HepG2 (cell line): ENCODE data around the gene GMEB2. TPM values are rescaled to one million over a fixed set of nuclear protein-coding genes. Genes with fewer than 3 reads are reported as not detected.

Experiments used
- BRD4 ChIP-seq: sonication (generic); formaldehyde crosslinking; IDR thresholded peaks from 2 replicates; pipeline ENCODE4 v1.4.0; 2020; ENCODE audit warnings: missing genetic modification reagents
- CCAR2 ChIP-seq: fragments of 200-400 bp; formaldehyde crosslinking; optimal IDR thresholded peaks from 2 replicates; pipeline ENCODE3; 2018; ENCODE audit warnings: low read depth, mild to moderate bottlenecking, low read length, moderate library complexity
- DDIT3 ChIP-seq: sonication (generic); formaldehyde crosslinking; IDR thresholded peaks from 2 replicates; pipeline ENCODE4 v1.4.0; 2020; ENCODE audit warnings: mild to moderate bottlenecking, missing genetic modification reagents
- EZH2 ChIP-seq: conservative IDR thresholded peaks from 2 replicates; pipeline ENCODE4 v1.6.1; 2012; ENCODE audit warnings: mild to moderate bottlenecking, low read depth, low read length, moderate library complexity
- FUBP1 ChIP-seq: sonication (generic); formaldehyde crosslinking; IDR thresholded peaks from 2 replicates; pipeline ENCODE4 v1.5.1; 2020; ENCODE audit warnings: missing genetic modification reagents, mild to moderate bottlenecking, borderline replicate concordance
- GMEB2 ChIP-seq: IDR thresholded peaks from 2 replicates; pipeline ENCODE4 v1.6.1; 2016; ENCODE audit warnings: missing biosample characterization, missing genetic modification reagents, low read depth
- NBN ChIP-seq: fragments of 450-650 bp; conservative IDR thresholded peaks from 2 replicates; pipeline ENCODE4 v1.6.1; 2017
- NKX3-1 ChIP-seq: sonication (generic); formaldehyde crosslinking; IDR thresholded peaks from 2 replicates; pipeline ENCODE4 v1.5.0; 2020; ENCODE audit warnings: missing genetic modification reagents
- NPAS2 ChIP-seq: sonication (generic); formaldehyde crosslinking; IDR thresholded peaks from 2 replicates; pipeline ENCODE4 v1.8.0; 2022; ENCODE audit warnings: mild to moderate bottlenecking, missing genetic modification reagents, borderline replicate concordance
- NR2C2 ChIP-seq: sonication (generic); formaldehyde crosslinking; IDR thresholded peaks from 2 replicates; pipeline ENCODE4 v1.4.0; 2020; ENCODE audit warnings: missing genetic modification reagents, mild to moderate bottlenecking, moderate library complexity, borderline replicate concordance
- POGZ ChIP-seq: sonication (generic); formaldehyde crosslinking; IDR thresholded peaks from 2 replicates; pipeline ENCODE4 v1.4.0; 2020; ENCODE audit warnings: mild to moderate bottlenecking, missing genetic modification reagents
- SATB2 ChIP-seq: sonication (generic); formaldehyde crosslinking; IDR thresholded peaks from 2 replicates; pipeline ENCODE4 v1.5.0; 2020; ENCODE audit warnings: missing genetic modification reagents
- SIN3A ChIP-seq: IDR thresholded peaks from 2 replicates; pipeline ENCODE4 v1.6.1; 2011; ENCODE audit warnings: low read depth, mild to moderate bottlenecking, control low read depth, low read length, borderline replicate concordance
- SRSF9 ChIP-seq: fragments of 200-400 bp; formaldehyde crosslinking; IDR thresholded peaks from 2 replicates; pipeline ENCODE4 v1.6.1; 2018; ENCODE audit warnings: borderline replicate concordance, mild to moderate bottlenecking, low read depth, low read length; ENCODE audit not compliant: insufficient read depth, poor library complexity, severe bottlenecking
- TBX2 ChIP-seq: sonication (generic); formaldehyde crosslinking; IDR thresholded peaks from 2 replicates; pipeline ENCODE4 v1.5.0; 2020; ENCODE audit warnings: missing genetic modification reagents, mild to moderate bottlenecking, borderline replicate concordance
- YEATS4 ChIP-seq: sonication (generic); formaldehyde crosslinking; IDR thresholded peaks from 2 replicates; pipeline ENCODE4 v1.4.0; 2020; ENCODE audit warnings: missing genetic modification reagents, borderline replicate concordance
- ZFAT ChIP-seq: sonication (generic); formaldehyde crosslinking; conservative IDR thresholded peaks from 2 replicates; pipeline ENCODE4 v1.8.1; 2023; ENCODE audit warnings: missing genetic modification reagents, inconsistent platforms
- ZFP37 ChIP-seq: sonication (generic); formaldehyde crosslinking; IDR thresholded peaks from 2 replicates; pipeline ENCODE4 v1.4.0; 2020; ENCODE audit warnings: missing genetic modification reagents, borderline replicate concordance
- ZNF253 ChIP-seq: sonication (generic); formaldehyde crosslinking; IDR thresholded peaks from 2 replicates; pipeline ENCODE4 v1.8.0; 2022; ENCODE audit warnings: mild to moderate bottlenecking, missing genetic modification reagents, borderline replicate concordance
- ZNF609 ChIP-seq: sonication (generic); formaldehyde crosslinking; IDR thresholded peaks from 2 replicates; pipeline ENCODE4 v1.4.0; 2020; ENCODE audit warnings: mild to moderate bottlenecking, missing genetic modification reagents, borderline replicate concordance
- polyA plus RNA-seq, 8 experiments: library from polyadenylated mRNA; depleted of rRNA in 3 of 8; stranded (reverse) in 7 of 8; unstranded in 1 of 8; fragments of >200 nt; fragmentation: Illumina TruSeq in 4 of 8; extraction: Trizol in 4 of 8; gene quantifications; 2 replicates each; pipeline versions ENCODE4 v1.2.1 to v1.2.3, GENCODE V29; 2011 to 2016; ENCODE audit warnings: low read depth in 4 of 8, missing spikeins in 1 of 8, mixed read lengths in 1 of 8; ENCODE audit not compliant: insufficient read depth in 1 of 8
- total RNA-seq, 5 experiments: library from RNA; depleted of rRNA; stranded (reverse); fragments of >200 nt; fragmentation: Illumina TruSeq; extraction: Trizol; gene quantifications; 2 replicates each; pipeline ENCODE4 v1.2.3, GENCODE V29; 2016; ENCODE audit warnings: low read depth in 1 of 5

GMEB2 gene
- total and polyA plus RNA-seq, 2 of the 13 experiments (the other 11 are each of a cell fraction or from before 2014, with no cell fraction given) = 10.6 to 12.4 TPM

- TF ChIP-seq DDIT3 (CRISPR knock-in tag) = no peak
- no peak for TF ChIP-seq NBN
- no peak for TF ChIP-seq NPAS2 (CRISPR knock-in tag)
- no peak for TF ChIP-seq SATB2 (CRISPR knock-in tag)
- 0 out of 2 replicates have a peak, but pooled peaks have one; percentile 16 for TF ChIP-seq YEATS4 (CRISPR knock-in tag)
- no peak for TF ChIP-seq EZH2
- TF ChIP-seq FUBP1 (CRISPR knock-in tag) = 0 out of 2 replicates have a peak, but pooled peaks have one; percentile 50
- TF ChIP-seq CCAR2 = no peak
- no peak; the same call in 1 of the 2 replicates for TF ChIP-seq ZNF253 (CRISPR knock-in tag)
- no peak for TF ChIP-seq POGZ
- 0 out of 2 replicates have a peak, but pooled peaks have one; percentile 44 for TF ChIP-seq ZFP37 (CRISPR knock-in tag)
- no peak for TF ChIP-seq ZFAT
- peak; percentile 82 for TF ChIP-seq NKX3-1 (CRISPR knock-in tag)
- TF ChIP-seq NR2C2 = no peak; the same call in 1 of the 2 replicates
- TF ChIP-seq SIN3A = no peak
- TF ChIP-seq BRD4 (CRISPR knock-in tag) = 0 out of 2 replicates have a peak, but pooled peaks have one; percentile 26
- TF ChIP-seq SRSF9 = no peak
- no peak for TF ChIP-seq TBX2
- no peak for TF ChIP-seq ZNF609 (CRISPR knock-in tag)
- no peak for TF ChIP-seq GMEB2 (CRISPR knock-in tag)
Observed at GRCh38 chr20:63652192-63652980, 25.5 kb upstream of the GMEB2 start (continued).
